MM.1S (cell line): ENCODE measurements around the gene SLCO3A1.

Experiments used
- DNase-seq: peaks from one replicate; pipeline ENCODE4 v3.0.0-alpha.2; 2015
- H2AFZ ChIP-seq: fragments of 300-600 bp; sonication (generic); 2 replicates; pipeline ENCODE4 v1.6.0; 2016; ENCODE audit warnings: antibody characterized with exemption, low read length
- H3F3A ChIP-seq: fragments of 300-600 bp; sonication (generic); 2 replicates; pipeline ENCODE4 v1.6.1; 2016; ENCODE audit warnings: mild to moderate bottlenecking, antibody characterized with exemption, low read length, moderate library complexity, mixed read lengths; ENCODE audit not compliant: insufficient read depth
- H3K27ac ChIP-seq: fragments of 300-600 bp; sonication (generic); 2 replicates; pipeline ENCODE4 v1.5.1; 2016; ENCODE audit warnings: mild to moderate bottlenecking, low read length
- H3K27me3 ChIP-seq: fragments of 300-600 bp; sonication (generic); replicated peaks from 2 replicates; pipeline ENCODE4 v1.6.0; 2016; ENCODE audit warnings: low read length; ENCODE audit not compliant: insufficient read depth
- H3K36me3 ChIP-seq: fragments of 300-600 bp; sonication (generic); replicated peaks from 2 replicates; pipeline ENCODE4 v1.6.1; 2016; ENCODE audit warnings: mild to moderate bottlenecking, low read length, mixed read lengths; ENCODE audit not compliant: insufficient read depth
- H3K4me1 ChIP-seq: fragments of 300-600 bp; sonication (generic); 2 replicates; pipeline ENCODE4 v1.6.1; 2016; ENCODE audit warnings: low read length, mixed read lengths
- H3K4me2 ChIP-seq: fragments of 300-600 bp; sonication (generic); 2 replicates; pipeline ENCODE4 v1.6.0; 2016; ENCODE audit warnings: low read depth, low read length
- H3K4me3 ChIP-seq: fragments of 300-600 bp; sonication (generic); 2 replicates; pipeline ENCODE4 v1.5.1; 2016; ENCODE audit warnings: low read length, mixed read lengths
- H3K79me2 ChIP-seq: fragments of 300-600 bp; sonication (generic); 2 replicates; pipeline ENCODE4 v1.6.1; 2016; ENCODE audit warnings: mixed run types, low read length, mixed read lengths
- H3K9ac ChIP-seq: fragments of 300-600 bp; sonication (generic); 2 replicates; pipeline ENCODE4 v1.6.1; 2016; ENCODE audit warnings: low read length, mixed read lengths
- H3K9me2 ChIP-seq: fragments of 300-600 bp; sonication (generic); replicated peaks from 2 replicates; pipeline ENCODE4 v1.6.1; 2016; ENCODE audit warnings: mild to moderate bottlenecking, low read length, mixed read lengths; ENCODE audit not compliant: insufficient read depth
- H3K9me3 ChIP-seq: fragments of 300-600 bp; sonication (generic); replicated peaks from 2 replicates; pipeline ENCODE4 v1.6.1; 2016; ENCODE audit warnings: mild to moderate bottlenecking, low read length, mixed read lengths; ENCODE audit not compliant: insufficient read depth
- H4K20me1 ChIP-seq: fragments of 300-600 bp; sonication (generic); 2 replicates; pipeline ENCODE4 v1.6.1; 2016; ENCODE audit warnings: mild to moderate bottlenecking, low read length, moderate library complexity, mixed read lengths; ENCODE audit not compliant: insufficient read depth
- EZH2 ChIP-seq: fragments of 300-600 bp; sonication (generic); optimal IDR thresholded peaks from 2 replicates; pipeline ENCODE3; 2017; ENCODE audit warnings: low read depth, mild to moderate bottlenecking, antibody characterized with exemption, low read length, mixed read lengths
- EZH2phosphoT487 ChIP-seq: fragments of 300-600 bp; sonication (generic); IDR thresholded peaks from 2 replicates; pipeline ENCODE4 v1.6.1; 2018; ENCODE audit warnings: antibody characterized with exemption, low read length
- TF ChIP-seq, protein P1 (sequence below): fragments of 300-600 bp; sonication (generic); IDR thresholded peaks from 2 replicates; pipeline ENCODE4 v1.5.1; 2016; ENCODE audit warnings: antibody characterized with exemption, low read length, mixed read lengths

The SLCO3A1 gene

DNA sequence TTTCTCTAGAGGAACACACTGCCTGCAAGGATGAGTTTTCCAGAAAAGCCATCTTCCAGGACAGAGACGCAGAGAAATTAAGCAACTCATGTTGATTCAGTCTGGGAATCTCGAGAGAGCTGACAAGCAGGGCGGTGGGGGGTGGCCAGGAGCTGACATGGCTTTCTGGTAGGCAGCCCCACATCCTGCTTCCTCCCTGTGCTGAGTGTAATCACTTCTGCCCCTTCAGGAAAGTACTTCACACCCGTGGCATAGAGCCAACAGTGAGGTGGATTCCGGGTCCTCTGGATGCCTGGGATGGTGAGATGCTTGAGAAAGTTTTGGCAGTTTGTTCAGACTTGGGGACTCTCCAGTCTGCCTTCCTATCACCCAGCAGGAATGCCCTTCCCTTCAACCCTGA lies 221.1 kb downstream of the SLCO3A1 start:
- DNase-seq = no peak
- H3K9ac ChIP-seq = no peak overlapping the region
- H3K36me3 ChIP-seq = no peaks in the 10 kb centered on the region
- no peaks in the 10 kb centered on the region for H3K4me1 ChIP-seq
- TF ChIP-seq EZH2phosphoT487 (no peak), EZH2 (no peak)
- TF ChIP-seq, protein P1, sequence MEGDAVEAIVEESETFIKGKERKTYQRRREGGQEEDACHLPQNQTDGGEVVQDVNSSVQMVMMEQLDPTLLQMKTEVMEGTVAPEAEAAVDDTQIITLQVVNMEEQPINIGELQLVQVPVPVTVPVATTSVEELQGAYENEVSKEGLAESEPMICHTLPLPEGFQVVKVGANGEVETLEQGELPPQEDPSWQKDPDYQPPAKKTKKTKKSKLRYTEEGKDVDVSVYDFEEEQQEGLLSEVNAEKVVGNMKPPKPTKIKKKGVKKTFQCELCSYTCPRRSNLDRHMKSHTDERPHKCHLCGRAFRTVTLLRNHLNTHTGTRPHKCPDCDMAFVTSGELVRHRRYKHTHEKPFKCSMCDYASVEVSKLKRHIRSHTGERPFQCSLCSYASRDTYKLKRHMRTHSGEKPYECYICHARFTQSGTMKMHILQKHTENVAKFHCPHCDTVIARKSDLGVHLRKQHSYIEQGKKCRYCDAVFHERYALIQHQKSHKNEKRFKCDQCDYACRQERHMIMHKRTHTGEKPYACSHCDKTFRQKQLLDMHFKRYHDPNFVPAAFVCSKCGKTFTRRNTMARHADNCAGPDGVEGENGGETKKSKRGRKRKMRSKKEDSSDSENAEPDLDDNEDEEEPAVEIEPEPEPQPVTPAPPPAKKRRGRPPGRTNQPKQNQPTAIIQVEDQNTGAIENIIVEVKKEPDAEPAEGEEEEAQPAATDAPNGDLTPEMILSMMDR = no peak
- no peak overlapping the region for H3K27ac ChIP-seq
- no peaks in the 10 kb centered on the region for H3K27me3 ChIP-seq
- no peaks in the 10 kb centered on the region for H3K79me2 ChIP-seq
- no peak overlapping the region for H3K4me3 ChIP-seq
- no peaks in the 10 kb centered on the region for H3K9me3 ChIP-seq
- H4K20me1 ChIP-seq = no peaks in the 10 kb centered on the region
- no peak overlapping the region for H3K4me2 ChIP-seq
- no peak overlapping the region for H2AFZ ChIP-seq
- no peaks in the 10 kb centered on the region for H3K9me2 ChIP-seq
- H3F3A ChIP-seq = no peaks in the 10 kb centered on the region

- no peak for DNase-seq
- H3K36me3 ChIP-seq = no peaks in the 10 kb centered on the region
- H3K27me3 ChIP-seq = no peaks in the 10 kb centered on the region
- H3K4me3 ChIP-seq = no peak overlapping the region
- no peaks in the 10 kb centered on the region for H3K4me1 ChIP-seq
- no peaks in the 10 kb centered on the region for H3K79me2 ChIP-seq
- no peak overlapping the region for H3K4me2 ChIP-seq
- no peak overlapping the region for H3K27ac ChIP-seq
- no peaks in the 10 kb centered on the region for H3F3A ChIP-seq
- no peak overlapping the region for H2AFZ ChIP-seq
- H3K9me2 ChIP-seq = no peaks in the 10 kb centered on the region
- TF ChIP-seq EZH2 = no peak
- TF ChIP-seq, protein P1 = no peak
- TF ChIP-seq EZH2phosphoT487 = no peak
- H4K20me1 ChIP-seq = no peaks in the 10 kb centered on the region
- H3K9ac ChIP-seq = no peak overlapping the region
- H3K9me3 ChIP-seq = no peaks in the 10 kb centered on the region
Measured at GRCh38 chr15:92075764-92076163, 222.3 kb downstream of the SLCO3A1 start.

DNA sequence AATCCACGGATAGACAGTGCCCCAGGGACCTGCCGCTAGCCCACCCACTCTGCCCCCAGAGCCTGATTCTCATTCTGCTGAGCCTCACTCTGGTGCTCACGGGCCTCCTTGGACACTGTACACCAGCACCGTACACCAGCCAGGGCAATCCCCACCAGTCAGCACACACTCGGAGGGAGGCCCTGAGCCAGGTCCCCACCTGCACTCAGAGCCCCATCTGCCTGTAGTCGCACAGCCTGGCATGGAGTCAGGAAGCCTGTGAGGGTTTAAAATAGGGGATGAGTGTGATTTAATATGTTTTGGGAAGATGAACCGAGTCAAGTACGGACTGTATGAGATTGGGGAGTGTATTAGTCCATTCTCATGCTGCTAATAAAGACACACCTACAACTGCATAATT lies 223.0 kb downstream of the SLCO3A1 start:
- Histone ChIP-seq H3K9me3 (no peaks in the 10 kb centered on the region), H3K36me3 (no peaks in the 10 kb centered on the region), H3K4me3 (no peak overlapping the region), H4K20me1 (no peaks in the 10 kb centered on the region), H3K79me2 (no peaks in the 10 kb centered on the region), H3K27me3 (no peaks in the 10 kb centered on the region), H2AFZ (no peak overlapping the region), H3F3A (no peaks in the 10 kb centered on the region), H3K9ac (no peak overlapping the region), H3K27ac (no peak overlapping the region), H3K9me2 (no peaks in the 10 kb centered on the region), H3K4me1 (no peaks in the 10 kb centered on the region), H3K4me2 (no peak overlapping the region)
- DNase-seq = no peak
- no peak for TF ChIP-seq EZH2phosphoT487
- TF ChIP-seq EZH2 = no peak
- TF ChIP-seq, protein P1 = no peak
